ENCODE measurements around the gene ALG14. TPM values are rescaled to one million over a fixed set of nuclear protein-coding genes. Genes with fewer than 3 reads are reported as not detected.

ALG14 gene
- polyA plus RNA-seq, 1 of the 3 experiments (the other 2 are of a cell fraction): 2.5 TPM

DNA sequence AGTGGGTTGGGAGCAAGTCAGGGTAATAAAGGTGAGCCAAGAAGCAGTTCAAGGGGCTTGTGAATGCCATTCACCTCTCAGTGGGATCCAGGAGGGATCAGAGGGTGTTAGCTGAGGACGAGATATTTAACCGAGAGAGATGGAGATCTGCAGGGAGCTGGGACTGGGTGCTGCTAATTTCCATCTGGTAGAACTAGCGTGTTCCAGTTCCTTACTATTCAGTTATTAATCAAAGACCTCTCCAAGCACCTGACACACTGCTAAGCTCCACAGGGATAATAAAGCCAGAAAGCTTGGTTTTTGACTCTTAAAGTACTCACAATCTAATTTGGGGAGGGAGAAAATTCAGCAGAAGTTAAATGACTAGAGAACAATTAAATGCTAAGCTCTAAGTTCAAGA is 57.7 kb downstream of the ALG14 start:
- H3K36me3 ChIP-seq (replicated peaks in 1 of 2; ENCODE audit: control insufficient read depth in 1 of 2, insufficient read depth in 2 of 2, low read length in 1 of 2): no peaks in the 10 kb centered on the region
- peaks cover 12 to 21% of the 10 kb centered on the region in 2 experiments; a peak in 3 of 4 replicates for H3K4me1 ChIP-seq (ENCODE audit: control insufficient read depth in 1 of 2, insufficient read depth in 2 of 2, low read depth in 1 of 2, low read length in 1 of 2)
- H3K4me3 ChIP-seq (ENCODE audit: low read depth in 2 of 2, low read length in 1 of 2): no peak overlapping the region
- no peaks in the 10 kb centered on the region for H3K79me2 ChIP-seq (ENCODE audit: insufficient read depth)
- POLR2A ChIA-PET: no interaction called here
- no peak overlapping the region for H2AFZ ChIP-seq (ENCODE audit: low read depth)
- no peaks in the 10 kb centered on the region for H3K9me3 ChIP-seq
- no peaks in the 10 kb centered on the region for H3K27me3 ChIP-seq (ENCODE audit: insufficient read depth)
- H3K9ac ChIP-seq: no peak overlapping the region
- no peaks in the 10 kb centered on the region for H3F3A ChIP-seq (replicated peaks; ENCODE audit: insufficient read depth)
- no peaks in the 10 kb centered on the region for H3K9me2 ChIP-seq
- no peaks in the 10 kb centered on the region for H4K20me1 ChIP-seq (ENCODE audit: insufficient read depth)
- CTCF ChIA-PET: interaction anchor here (0.6 to 1.8 kb wide), 5 partner anchors 12 to 82 kb away, joined by 3 to 4 read pairs (median 4); no protein-coding TSS in a partner anchor
- H3K27ac ChIP-seq (ENCODE audit: low read depth in 2 of 2, low read length in 1 of 2): no peak overlapping the region
- DNase-seq: no peak
- no peak overlapping the region for H3K4me2 ChIP-seq
- TF ChIP-seq FOXJ3 (CRISPR knock-in tag; IDR thresholded peaks at IDR 0.05): no peak
- no peak for TF ChIP-seq USF1 (IDR thresholded peaks at IDR 0.05; ENCODE audit: borderline replicate concordance, low read depth)
- no peak for TF ChIP-seq EP300 (IDR thresholded peaks at IDR 0.05; ENCODE audit: borderline replicate concordance in 1 of 2, low read depth in 1 of 2, low read length in 1 of 2)
- TF ChIP-seq EZH2phosphoT487 (IDR thresholded peaks at IDR 0.05; ENCODE audit: borderline replicate concordance, low read depth): no peak
- TF ChIP-seq REST (IDR thresholded peaks at IDR 0.05; ENCODE audit: low read depth, low read length): no peak
- no peak for TF ChIP-seq TAF1 (IDR thresholded peaks at IDR 0.05; ENCODE audit: borderline replicate concordance, low read depth, low read length)
- TF ChIP-seq USF2 (IDR thresholded peaks at IDR 0.05; ENCODE audit: borderline replicate concordance, low read depth, low read length): no peak
- TF ChIP-seq RXRA (IDR thresholded peaks at IDR 0.05; ENCODE audit: borderline replicate concordance, low read depth): no peak
- no peak for TF ChIP-seq FOXM1 (IDR thresholded peaks at IDR 0.05; ENCODE audit: low read depth)
- TF ChIP-seq TEAD4 (IDR thresholded peaks at IDR 0.05; ENCODE audit: borderline replicate concordance, insufficient read depth): no peak
- TF ChIP-seq NFIC (IDR thresholded peaks at IDR 0.05; ENCODE audit: borderline replicate concordance): no peak
- no peak for TF ChIP-seq FOSL2 (IDR thresholded peaks at IDR 0.05; ENCODE audit: borderline replicate concordance, low read depth)
- TF ChIP-seq RFX5 (IDR thresholded peaks at IDR 0.05; ENCODE audit: low read length): no peak
- TF ChIP-seq, protein P1, sequence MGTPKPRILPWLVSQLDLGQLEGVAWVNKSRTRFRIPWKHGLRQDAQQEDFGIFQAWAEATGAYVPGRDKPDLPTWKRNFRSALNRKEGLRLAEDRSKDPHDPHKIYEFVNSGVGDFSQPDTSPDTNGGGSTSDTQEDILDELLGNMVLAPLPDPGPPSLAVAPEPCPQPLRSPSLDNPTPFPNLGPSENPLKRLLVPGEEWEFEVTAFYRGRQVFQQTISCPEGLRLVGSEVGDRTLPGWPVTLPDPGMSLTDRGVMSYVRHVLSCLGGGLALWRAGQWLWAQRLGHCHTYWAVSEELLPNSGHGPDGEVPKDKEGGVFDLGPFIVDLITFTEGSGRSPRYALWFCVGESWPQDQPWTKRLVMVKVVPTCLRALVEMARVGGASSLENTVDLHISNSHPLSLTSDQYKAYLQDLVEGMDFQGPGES (IDR thresholded peaks at IDR 0.05; ENCODE audit: low read depth, low read length): no peak
- no peak for TF ChIP-seq TCF12 (IDR thresholded peaks at IDR 0.05)
- 94% methylated on average over 3 of the region's 3 CpGs for WGBS (ENCODE audit: low lambda C conversion rate)

Measured in SK-N-SH (cell line).